T-helper 22 cell (primary cell): ENCODE data around the gene RAB10.
"Not testable (repeated sequence)": the region's sequence is repeated elsewhere in the genome, so short reads cannot be mapped to it uniquely, and the experiment has no call there.

ENCODE experiments used
- DNase-seq: peaks from one replicate; pipeline ENCODE4 v3.0.0-alpha.2; 2020; ENCODE audit warnings: low read depth

The RAB10 gene

DNA sequence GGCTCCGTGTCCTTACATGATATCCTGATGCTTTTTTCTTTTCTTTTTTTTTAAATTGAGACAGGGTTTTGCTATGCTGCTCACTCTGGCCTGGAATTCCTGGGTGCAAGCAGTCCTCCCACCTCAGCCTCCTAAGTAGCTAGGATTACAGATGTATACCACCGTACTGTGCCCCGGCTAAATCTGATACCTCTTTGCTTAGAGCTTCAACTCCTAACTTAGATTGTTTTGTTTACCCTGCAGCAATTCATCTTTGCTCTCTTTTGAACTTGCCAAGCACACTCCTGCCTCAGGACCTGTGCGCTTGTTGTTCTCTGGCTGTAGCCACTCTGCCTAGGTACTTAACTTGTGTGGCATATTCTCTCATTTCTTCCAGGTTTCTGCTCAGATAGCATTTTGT is 24.5 kb downstream of the RAB10 start:
- DNase-seq = no peak

DNA sequence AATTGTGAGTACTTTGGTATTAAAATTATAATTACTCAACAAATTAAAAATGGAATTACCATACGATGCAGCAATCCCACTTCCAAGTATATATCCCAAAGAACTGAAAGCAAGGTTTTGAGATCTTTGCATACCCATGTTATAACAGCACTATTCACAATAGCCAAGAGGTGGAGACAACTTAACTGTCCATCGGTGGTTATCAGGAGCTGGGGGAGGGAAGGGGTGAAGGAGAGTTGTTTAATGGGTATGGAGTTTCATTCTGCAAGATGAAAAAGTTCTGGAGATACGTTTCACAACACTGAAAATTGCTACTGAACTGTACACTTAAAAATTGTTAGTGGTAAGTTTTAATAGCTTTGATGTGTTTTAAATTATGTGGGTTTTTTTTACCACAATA is 25.7 kb downstream of the RAB10 start:
- DNase-seq = no peak

DNA sequence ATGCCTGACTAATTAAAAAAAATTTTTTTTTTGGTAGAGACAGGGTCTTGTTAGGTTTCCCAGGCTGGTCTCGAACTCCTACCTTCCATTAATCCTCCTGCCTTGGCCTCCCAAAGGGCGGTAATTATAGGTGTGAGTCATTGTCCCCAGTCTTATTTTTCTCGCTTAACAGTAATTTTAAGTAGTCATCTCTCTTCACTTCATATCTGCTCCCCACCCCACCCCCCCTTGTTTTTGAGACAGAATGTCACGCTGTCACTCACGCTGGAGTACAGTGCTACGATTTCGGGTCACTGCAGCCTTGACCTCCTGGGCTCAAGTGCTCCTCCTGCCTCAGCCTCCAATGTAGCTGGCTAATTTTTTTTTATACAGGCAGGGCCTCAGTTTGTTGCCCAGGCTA is 27.7 kb downstream of the RAB10 start:
- no peak for DNase-seq

DNA sequence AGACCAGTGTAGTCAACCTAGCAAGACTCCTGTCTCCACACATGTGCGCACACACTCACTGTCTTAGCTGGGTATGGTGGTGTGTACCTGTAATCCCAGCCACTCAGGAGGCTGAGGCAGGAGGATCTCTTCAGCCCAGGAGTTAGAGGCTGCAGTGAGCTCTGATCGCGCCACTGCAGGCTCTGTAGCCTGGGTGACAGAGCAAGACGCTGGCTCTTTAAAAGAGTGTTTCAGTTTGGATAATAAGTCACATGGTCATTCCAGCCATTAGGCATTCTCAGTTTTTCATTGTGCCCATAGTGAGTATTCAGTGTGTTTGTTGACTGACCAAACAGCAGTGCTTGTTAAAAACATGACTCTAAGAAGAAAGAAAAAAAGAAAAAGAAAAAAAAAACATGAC is 31.0 kb downstream of the RAB10 start:
- DNase-seq = no peak

DNA sequence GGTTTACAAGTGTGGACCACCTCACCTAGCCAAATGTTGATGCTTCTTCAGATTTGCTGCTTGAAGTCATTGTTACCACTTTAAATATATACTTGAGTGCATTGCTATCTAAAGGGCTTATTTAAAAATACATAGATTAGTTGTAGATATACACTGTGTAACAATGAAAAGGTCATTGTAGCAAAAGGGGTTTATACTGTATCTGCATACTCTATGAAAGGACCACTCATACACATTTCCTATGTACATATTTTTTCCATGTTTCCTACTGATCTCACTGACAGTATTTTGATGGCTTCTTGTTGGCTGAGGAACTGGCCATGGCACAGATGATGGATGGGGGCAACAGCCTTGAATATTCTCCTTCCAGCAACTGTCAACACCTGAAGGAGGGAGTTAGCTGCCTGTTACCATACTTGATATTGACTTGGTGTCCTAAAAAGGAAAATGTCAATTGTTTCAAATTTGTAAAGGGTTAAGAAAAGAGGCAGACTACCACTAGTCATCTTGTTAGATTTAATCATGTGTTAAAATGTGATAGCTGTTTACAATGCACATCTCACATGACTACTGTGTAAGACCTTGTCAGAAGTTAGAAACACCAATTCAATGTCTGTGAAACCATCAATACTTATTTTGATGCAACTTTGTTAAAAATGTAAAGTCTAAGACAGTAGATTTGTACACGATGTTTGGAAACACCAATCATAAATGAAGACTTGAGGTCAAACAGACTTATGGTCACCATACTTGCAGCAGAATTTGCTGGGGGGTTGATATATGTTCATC is 33.5 kb downstream of the RAB10 start:
- no peak for DNase-seq

DNA sequence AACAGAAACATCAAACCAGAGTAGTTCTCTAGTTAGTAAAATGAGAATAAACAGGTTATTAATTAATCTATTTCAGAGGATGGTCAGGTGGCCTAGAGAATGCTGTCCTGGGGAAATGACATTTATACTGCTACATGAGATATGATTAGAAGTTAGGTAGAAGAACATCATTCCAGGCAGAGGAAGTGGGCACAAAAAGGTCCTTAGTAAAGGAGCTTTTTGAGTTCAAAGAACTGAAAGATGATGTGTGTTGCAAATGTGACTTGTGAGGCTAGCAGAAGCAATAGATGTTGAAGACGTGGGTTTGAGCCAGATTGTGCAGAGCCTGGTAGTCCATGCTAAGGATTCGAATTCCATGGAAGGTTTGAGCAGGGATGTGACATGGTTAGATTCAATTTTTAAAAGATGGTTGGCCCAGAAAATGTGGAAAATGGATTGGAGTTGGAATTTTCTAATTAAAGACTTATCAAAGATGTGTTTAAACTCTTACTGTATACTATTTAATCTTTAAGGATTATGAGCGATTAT is 34.2 kb downstream of the RAB10 start:
- DNase-seq = no peak

DNA sequence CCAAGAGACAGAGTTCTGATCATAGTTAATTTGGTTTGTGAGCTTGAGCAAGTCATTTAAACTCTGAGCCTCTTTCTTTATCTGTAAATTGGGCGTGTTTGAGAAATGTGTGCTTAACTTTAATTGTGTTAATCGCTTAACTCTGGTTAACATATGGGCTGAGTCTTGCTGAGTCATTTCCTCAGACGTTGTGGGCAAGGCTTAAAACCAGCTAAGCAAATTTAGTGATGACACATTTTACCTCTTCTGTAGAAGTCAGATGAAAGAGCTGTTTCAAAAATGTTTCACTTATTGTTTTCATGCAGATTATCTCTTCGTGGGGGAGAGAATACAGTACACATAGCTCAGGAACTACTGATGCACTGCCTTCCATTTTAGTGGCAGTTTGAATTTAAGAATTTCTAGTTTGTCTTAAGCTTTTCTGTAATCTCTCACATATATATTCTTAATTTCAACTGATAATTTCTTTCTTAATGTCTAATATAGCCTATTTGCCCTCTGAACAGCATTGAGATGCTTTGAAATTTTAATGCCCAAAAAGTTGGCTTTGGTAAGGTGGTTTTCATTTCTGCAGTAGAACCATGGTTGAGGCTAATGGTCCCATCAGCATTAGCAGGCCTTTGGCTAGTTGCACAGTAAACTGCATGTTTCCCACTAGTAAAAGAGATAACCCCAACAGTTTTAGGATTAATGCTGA is 34.9 kb downstream of the RAB10 start:
- peak; percentile 28 for DNase-seq

DNA sequence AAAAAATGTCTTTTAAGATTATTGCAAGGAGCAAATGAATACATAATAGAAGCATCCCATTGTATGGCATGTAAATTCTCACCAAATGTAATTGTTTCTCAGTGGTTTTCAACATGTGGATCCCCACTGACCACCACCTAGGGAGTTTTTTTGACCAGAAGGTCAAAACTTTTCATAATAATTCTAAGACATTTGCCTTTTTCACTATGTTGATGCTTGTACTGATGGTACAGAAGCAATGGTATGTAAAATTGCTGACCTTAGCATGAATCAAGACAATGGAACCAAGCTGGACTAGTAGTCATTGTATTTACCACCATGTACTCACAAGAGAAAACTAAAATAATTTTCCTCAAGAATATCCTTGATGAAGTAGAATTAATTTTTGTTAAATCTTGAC is 36.8 kb downstream of the RAB10 start:
- no peak for DNase-seq

DNA sequence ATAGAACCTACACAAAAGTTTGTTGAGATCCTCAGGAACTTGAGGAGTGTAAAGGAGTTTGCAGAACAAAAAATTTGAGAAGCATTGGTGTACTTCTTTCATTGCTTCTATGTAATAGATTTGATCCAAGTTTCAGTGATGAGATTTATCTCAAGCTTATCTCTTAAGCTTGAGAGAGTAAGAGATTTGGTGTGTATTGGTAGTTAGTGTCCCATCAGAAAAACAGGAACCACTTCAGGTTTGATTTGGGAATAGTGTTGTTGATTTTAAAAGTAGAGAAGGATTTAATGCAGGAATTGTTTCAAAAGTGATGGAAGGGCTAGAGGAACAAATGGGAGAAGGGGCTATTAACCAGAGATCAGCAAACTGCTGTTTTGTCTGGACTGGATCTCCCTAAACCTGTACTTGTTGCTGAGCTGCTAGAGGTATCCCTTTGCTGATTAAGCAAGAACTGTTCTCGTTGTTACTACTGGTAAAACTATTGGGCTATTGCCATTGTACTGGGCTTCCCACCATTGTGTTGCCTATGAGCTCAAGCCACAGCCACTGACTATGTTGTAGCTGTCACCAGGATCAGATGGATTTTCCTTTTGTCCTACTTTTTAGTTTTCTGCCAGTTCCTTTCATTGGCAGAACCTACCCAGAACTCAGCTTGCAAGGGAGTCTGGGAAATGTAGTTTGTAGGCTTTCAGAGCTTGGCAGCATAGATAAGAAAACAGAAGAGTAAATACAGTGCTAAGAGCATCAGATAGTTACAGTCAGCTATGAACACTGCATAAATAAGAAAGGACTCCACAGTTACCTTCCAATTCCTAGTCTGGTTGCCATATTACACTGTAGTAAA is 39.3 kb downstream of the RAB10 start:
- DNase-seq = no peak

DNA sequence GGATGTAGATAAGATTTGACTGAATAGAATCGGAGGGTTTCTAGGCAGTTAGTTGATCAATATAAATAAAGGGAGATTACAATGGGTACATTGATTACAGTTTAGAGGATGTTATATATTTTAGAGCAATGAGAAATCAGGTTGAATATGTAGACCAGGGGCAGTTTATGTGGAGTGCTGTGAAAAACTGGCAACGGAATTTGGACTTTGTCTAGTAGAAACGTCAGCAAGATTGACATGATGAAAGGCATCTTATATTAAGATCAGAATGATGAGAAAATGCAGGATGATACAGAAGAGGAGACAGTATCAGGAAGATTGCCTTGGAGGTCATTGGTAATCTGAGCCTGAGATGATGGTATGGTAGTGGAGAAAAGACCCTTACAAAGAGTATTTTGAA is 39.9 kb downstream of the RAB10 start:
- no peak for DNase-seq

DNA sequence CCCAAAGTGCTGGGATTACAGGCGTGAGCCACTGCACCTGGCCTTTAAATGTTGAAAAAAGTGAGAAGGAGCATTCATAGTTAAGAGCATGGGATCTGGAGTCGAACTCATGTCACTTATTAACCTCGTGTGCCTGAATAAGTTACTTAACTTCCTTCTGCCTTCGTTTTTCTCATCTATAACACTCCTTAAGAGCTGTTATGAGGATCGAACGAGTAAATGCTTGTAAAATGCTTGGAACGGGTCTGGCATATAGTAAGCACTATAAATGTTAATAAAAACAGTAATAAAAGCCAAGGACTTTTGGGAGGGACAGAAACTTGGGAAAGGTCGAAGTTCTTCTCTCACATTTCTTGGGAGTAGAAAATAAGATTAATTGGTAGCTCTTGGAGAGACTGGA is 40.8 kb downstream of the RAB10 start:
- DNase-seq = no peak

DNA sequence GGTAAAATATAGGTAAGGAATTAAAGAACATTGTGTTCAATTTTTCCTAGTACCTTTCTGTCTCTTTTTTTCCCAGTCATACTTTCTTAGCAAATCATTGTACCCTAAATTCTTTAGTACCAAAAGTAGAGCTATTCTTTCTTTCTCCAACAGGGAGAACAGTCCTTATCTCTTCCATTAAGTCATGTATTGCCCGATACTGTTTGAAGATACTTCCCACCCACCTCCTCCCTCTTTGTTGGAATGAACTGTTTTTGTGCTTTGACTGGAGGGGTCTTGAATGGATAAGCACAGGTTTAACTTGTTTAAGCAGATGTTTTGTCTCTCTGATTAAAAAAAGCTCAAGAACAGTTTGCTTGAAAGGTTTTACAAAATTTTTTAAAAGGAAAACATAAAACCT is 41.3 kb downstream of the RAB10 start:
- no peak for DNase-seq

DNA sequence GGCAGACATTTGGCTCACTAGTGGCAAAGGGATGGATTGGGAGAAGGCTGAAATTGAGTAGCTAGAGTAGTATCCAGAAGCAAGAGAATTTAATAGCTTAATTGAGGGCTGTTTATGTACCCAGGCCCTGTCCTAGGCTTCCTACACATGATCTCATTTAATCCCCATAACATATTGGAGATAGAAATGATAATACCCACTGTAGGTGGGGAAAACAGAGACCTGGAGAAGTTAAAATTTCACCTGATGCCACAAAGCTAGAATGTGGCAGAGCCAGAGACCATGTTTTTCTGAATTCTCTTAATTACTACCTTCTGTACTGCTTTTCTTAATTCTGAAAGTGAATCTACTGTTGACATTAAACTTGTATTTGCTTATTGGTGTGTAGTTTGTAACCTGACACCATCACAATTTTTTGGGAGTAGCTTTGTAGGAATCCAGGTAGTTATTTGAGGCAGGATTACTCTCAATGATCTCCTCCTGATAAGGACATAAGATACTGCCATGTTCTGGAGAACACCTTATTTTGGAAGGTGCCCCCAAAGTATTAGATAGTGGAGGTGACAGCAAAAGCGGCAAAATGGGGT is 42.2 kb downstream of the RAB10 start:
- no peak for DNase-seq

DNA sequence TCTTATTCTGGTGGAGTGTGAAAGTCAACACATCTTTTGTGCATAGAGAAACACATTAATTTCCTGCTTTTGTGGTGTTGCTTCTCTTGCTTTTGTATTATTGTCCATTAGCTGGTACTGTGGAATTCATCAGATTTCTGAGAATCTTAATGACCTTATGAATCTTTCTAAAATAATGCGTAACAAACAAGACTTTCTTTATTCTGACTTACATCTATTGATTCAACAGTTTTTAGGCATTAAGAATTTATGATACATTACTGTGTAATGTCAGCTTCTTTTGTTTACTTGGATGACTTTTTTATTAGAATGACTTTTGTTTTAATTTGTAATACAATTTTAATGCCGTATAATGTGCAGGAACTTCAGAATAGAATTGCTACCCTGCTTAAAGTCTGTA is 43.4 kb downstream of the RAB10 start:
- DNase-seq = no peak

DNA sequence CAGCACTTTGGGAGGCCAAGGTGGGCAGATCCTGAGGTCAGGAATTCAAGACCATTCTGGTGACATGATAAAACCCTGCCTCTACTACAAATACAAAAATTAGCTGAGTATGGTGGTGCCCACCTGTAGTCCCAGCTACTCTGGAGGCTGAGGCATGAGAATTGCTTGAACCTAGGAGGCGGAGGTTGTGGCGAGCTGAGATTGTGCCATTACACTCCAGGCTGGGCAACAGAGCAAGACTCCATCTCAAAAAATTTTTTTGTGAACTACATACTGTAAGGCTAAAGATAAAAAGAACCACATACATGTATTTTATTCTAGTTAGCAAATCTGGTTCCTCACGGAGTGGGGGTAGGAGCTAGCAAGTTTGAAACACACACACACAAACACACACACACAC is 45.1 kb downstream of the RAB10 start:
- no peak for DNase-seq

DNA sequence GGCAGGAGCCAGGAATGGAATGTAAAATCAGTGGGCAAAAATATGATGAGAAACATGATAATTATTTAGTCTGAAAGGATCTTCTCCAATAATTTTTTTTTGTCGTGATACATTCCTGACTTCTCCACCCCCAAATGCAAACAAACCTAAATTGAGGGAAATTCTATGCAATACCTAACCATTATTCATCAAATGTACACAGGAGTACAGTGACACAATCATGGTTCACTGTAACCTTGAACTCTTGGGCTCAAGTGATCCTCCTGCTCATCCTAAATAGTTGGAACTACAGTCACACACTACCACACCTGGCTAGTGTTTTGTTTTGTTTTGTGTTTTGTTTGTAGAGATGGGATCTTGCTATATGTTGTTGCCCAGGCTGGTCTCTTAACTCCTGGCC is 46.5 kb downstream of the RAB10 start:
- no peak for DNase-seq

DNA sequence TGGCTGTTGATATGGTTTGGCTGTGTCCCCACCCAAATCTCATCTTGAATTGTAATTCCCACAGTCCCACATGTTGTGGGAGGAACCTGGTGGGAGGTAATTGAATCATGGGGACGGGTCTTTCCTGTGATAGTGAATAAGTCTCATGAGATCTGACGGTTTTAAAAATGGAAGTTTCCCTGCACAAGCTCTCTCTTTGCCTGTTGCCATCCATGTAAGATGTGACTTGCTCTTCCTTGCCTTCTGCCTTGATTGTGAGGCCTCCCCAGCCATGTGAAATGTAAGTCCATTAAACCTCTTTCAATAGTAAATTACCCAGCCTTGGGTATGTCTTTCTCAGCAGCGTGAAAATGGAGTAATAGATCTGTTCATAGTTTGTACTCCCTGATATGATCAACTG is 47.0 kb downstream of the RAB10 start:
- DNase-seq = not testable (repeated sequence)

DNA sequence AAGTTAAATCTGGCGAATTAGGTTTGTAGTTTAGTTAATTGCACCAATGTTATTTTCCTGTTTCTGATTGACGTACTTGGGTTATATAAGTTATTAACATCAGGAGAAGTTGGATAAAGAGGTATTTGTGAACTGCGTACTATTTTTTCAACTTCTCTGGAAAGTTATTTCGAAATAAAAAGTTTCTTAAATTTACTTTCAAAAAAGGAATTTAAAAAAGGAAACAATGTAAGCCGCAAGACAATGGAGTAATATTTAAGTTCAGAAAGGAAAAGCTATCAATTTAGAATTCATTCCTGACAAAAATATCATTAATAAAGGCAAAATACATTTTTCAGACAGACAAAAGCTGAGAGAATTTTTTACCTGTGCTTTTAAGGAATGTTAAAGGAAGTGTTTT is 47.7 kb downstream of the RAB10 start:
- no peak for DNase-seq

DNA sequence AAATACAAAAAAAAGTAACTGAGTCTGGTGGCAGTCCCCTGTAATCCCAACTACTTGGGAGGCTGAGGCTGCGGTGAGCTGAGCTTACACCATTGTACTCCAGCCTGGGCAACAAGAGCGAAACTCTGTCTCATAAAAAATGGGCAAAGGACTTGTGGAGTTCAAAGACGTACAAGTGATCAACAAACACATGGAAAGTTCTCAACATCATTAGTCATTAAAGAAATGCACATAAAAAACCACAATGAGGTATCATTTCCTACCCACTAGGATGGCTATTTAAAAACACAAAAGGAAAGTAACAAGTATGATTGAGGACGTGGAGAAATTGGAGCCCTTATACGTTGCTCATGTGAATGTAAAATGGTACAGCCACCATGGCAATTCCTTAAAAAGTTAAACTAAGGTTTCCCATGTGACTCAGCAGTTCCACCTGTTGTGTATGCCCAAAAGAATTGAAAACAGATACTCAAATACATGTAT is 52.3 kb downstream of the RAB10 start:
- DNase-seq = no peak

DNA sequence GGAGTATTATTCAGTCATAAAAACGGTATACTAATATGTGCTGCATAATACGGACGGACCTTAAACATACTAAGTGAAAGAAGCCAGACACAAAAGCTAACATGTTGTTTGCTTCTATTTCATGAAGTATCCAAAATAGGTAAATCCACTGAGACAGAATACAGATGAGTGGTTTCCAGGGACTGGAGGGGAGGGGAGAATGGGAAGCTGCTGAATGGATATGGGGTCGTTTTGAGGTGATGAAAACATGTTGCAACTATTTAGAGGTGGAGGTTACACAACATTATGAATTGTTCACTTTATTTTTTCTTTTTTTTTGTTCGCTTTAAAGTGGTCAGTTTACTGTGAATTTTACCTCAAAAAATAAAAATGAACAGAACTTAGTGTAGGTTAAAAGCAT is 52.9 kb downstream of the RAB10 start:
- DNase-seq = no peak

DNA sequence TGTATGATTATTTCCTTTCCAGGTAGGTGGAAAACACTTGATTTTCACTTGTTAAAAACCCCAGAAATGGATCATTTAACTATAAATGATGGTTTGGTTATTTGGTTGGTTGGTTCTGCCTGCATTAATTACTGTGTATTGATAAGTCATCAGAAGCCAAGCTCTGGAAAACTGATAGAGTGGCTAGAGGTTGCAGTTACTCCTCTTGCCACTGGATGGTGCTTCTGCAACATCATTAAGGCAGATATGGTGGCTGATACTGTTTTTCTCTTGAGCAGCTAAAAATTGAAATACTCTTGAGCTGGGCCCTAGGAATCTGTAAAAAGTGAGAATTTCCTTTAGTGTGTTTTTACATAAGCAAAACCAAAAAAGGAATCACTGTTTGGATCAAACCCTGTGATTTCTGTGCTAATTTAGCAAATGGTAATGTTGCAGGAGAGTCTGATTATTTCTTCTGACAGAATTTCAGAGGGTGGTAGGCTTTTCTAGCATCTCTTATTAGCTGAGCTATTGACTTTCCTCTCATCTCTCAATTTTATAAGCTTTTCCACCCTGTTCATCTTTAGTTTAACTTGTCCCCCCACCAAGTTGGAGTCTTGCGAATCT is 54.3 kb downstream of the RAB10 start:
- DNase-seq = no peak

DNA sequence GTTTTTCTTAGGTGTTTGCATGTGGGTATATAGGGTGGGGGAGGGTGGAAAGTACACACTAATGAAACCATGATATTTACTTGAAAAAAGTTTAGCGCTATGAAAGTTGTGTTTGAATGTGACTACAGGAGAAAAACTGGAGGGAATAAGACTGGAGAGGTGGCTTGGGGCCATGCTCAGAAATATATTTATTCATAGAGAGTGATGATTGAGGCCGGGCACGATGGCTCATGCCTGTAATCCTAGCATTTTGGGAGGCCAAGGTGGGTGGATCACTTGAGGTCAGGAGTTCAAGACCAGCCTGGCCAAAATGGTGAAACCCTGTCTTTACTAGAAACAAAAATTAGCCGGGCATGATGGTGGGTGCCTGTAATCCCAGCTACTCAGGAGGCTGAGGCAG is 55.0 kb downstream of the RAB10 start:
- not testable (repeated sequence) for DNase-seq
